Lung (tissue), 12 donors: ENCODE results near the gene C1QTNF6. TPM values are rescaled to one million over a fixed set of nuclear protein-coding genes. Genes with fewer than 3 reads are reported as not detected.
"Not testable (repeated sequence)": the region's sequence is repeated elsewhere in the genome, so short reads cannot be mapped to it uniquely, and the experiment has no call there.

Experiments used
- ATAC-seq: fragments of 200-7000 bp; cut with Tn5 transposase; one replicate; pipeline ENCODE4 v1.9.1; 2020; ENCODE audit warnings: moderate number of reproducible peaks; ENCODE audit not compliant: insufficient read depth, low FRiP score
- DNase-seq, 3 donors: peaks; one replicate each; pipeline ENCODE4 v3.0.0-alpha.2; 2013 to 2017
- H3K27ac ChIP-seq, 2 donors: one replicate each; pipeline ENCODE4 v1.5.1; 2013; ENCODE audit warnings: mild to moderate bottlenecking in 2 of 2, moderate library complexity in 2 of 2, control low read depth in 1 of 2, inconsistent platforms in 1 of 2, low read depth in 1 of 2, low read length in 1 of 2
- H3K27me3 ChIP-seq, 3 donors: one replicate each; pipeline ENCODE4 v1.5.1; 2013; ENCODE audit warnings: low read length in 2 of 3; ENCODE audit not compliant: control insufficient read depth in 3 of 3, insufficient read depth in 3 of 3
- H3K36me3 ChIP-seq, 4 donors: one replicate each; pipeline ENCODE4 v1.5.1; 2013; ENCODE audit warnings: low read length in 4 of 4, mild to moderate bottlenecking in 1 of 4, moderate library complexity in 1 of 4; ENCODE audit not compliant: control insufficient read depth in 4 of 4, insufficient read depth in 4 of 4
- H3K4me1 ChIP-seq, 5 donors: one replicate each; pipeline ENCODE4 v1.5.1; 2013; ENCODE audit warnings: low read length in 5 of 5, mild to moderate bottlenecking in 2 of 5, moderate library complexity in 1 of 5; ENCODE audit not compliant: control insufficient read depth in 5 of 5, insufficient read depth in 5 of 5
- H3K4me3 ChIP-seq: one replicate; pipeline ENCODE4 v1.5.1; 2013; ENCODE audit warnings: mild to moderate bottlenecking, control low read depth, moderate library complexity
- H3K9ac ChIP-seq, 2 donors: one replicate each; pipeline ENCODE4 v1.5.1; 2013; ENCODE audit warnings: low read length in 2 of 2, control low read depth in 1 of 2; ENCODE audit not compliant: insufficient read depth in 1 of 2
- H3K9me3 ChIP-seq, 4 donors: one replicate each; pipeline ENCODE4 v1.5.1; 2013; ENCODE audit warnings: low read length in 3 of 4, mild to moderate bottlenecking in 1 of 4, moderate library complexity in 1 of 4; ENCODE audit not compliant: control insufficient read depth in 4 of 4, insufficient read depth in 3 of 4
- CTCF ChIP-seq: IDR thresholded peaks from 2 replicates; pipeline ENCODE4 v1.5.1; 2012; ENCODE audit warnings: mild to moderate bottlenecking; ENCODE audit errors: control extremely low read depth, extremely low read depth
- WGBS, 2 donors: extraction: QIAGEN DNeasy Blood & Tissue Kit; methylation state at CpG; one replicate each; pipeline ENCODE4 v1.1.7; 2013; 5-methylcytosine and 5-hydroxymethylcytosine counted together
- polyA plus RNA-seq, 2 donors: library from polyadenylated mRNA; stranded (reverse); fragments of 200-250 nt; gene quantifications; one replicate each; pipeline ENCODE4 v1.2.1, GENCODE V29; 2013
- total RNA-seq, 2 donors: library from RNA; depleted of rRNA in 1 of 2; stranded (reverse); fragments of >200 nt in 1 of 2; gene quantifications; one replicate each; pipeline ENCODE4 v1.2.1, GENCODE V29; 2014 to 2021
- donor health status: control.
- donor health status: control.
- donor health status: Bipolar disorder and iron deficiency.
- donor health status: healthy.
- donor health status: DM: yes; HTN: yes; CAD: no.

Gene C1QTNF6
- total and polyA plus RNA-seq, 4 donors, result 3.8 to 14.0 (median 4.3) TPM

- ATAC-seq, result no peak
- no peak overlapping the region for H3K27ac ChIP-seq
- no peak for DNase-seq
- no peak for TF ChIP-seq CTCF
- H3K36me3 ChIP-seq, result peaks cover 0 to 4% (median 0%) of the 10 kb centered on the region in 4 donors
- H3K4me1 ChIP-seq, result peaks cover 0 to 2% (median 0%) of the 10 kb centered on the region in 5 donors
- H3K27me3 ChIP-seq, result no peaks in the 10 kb centered on the region
- no peak overlapping the region for H3K9ac ChIP-seq
- H3K4me3 ChIP-seq, result no peak overlapping the region
- peaks cover 0 to 2% (median 0%) of the 10 kb centered on the region in 4 donors for H3K9me3 ChIP-seq
- WGBS, 2 donors, result 75 to 76% methylated on average over 16 of the region's 16 CpGs
These were observed 47.0 kb upstream of the C1QTNF6 start for GRCh38 chr22:37234736-37235711.

GRCh38 chr22:37233751-37234631 is 45.9 kb upstream of the C1QTNF6 start:
- Histone ChIP-seq H3K27ac (no peak overlapping the region), H3K4me1 (peaks cover 0 to 5% (median 1%) of the 10 kb centered on the region in 5 donors), H3K9me3 (peaks cover 0 to 2% (median 0%) of the 10 kb centered on the region in 4 donors), H3K27me3 (no peaks in the 10 kb centered on the region), H3K9ac (no peak overlapping the region), H3K4me3 (no peak overlapping the region), H3K36me3 (peaks cover 0 to 4% (median 0%) of the 10 kb centered on the region in 4 donors)
- no peak for ATAC-seq
- TF ChIP-seq CTCF, result no peak
- DNase-seq, result no peak
- 57 to 62% methylated on average over 27 of the region's 27 CpGs for WGBS, 2 donors

GRCh38 chr22:37233371-37233750 is 45.3 kb upstream of the C1QTNF6 start:
- not testable (repeated sequence) for DNase-seq, H3K9ac ChIP-seq, H3K9me3 ChIP-seq, H3K27me3 ChIP-seq, H3K4me3 ChIP-seq, H3K4me1 ChIP-seq, ATAC-seq, H3K36me3 ChIP-seq, H3K27ac ChIP-seq
- 87 to 91% methylated on average over 12 of the region's 12 CpGs for WGBS, 2 donors
